ENCODE data around the gene PHF13. TPM values are rescaled to one million over a fixed set of nuclear protein-coding genes. Genes with fewer than 3 reads are reported as not detected.

Gene PHF13
- total and polyA plus RNA-seq, 10 of the 15 experiments (the other 5 are each of a cell fraction or from before 2014, with no cell fraction given): 0.87 to 15.4 (median 5.1) TPM

DNA sequence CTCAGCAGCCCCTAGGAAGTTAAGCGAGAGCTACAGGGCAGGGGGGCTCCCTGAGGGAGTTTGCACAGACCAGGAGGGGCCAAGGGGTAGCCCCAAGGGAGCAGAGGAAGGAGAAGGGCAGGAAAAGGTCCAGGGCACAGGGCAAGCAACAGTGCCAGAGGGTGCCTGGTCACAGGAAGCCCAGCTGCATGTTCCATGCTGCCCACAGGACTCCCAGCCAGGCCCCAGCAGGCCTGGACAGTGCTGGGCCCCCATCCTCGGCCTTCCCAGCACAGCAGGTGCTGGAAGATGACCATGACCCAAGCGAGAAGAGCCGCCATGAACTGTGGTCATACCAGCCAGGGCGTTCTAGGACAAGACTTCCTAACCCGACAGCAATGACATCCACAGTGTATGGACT, 21.9 kb upstream of the PHF13 start:
- Histone ChIP-seq H3K9ac (ENCODE audit: control insufficient read depth, insufficient read depth, low read length) (no peak overlapping the region), H3K9me3 (replicated peaks; ENCODE audit: control insufficient read depth, insufficient read depth, low read length) (no peaks in the 10 kb centered on the region), H4K20me1 (ENCODE audit: control insufficient read depth, insufficient read depth) (no peaks in the 10 kb centered on the region), H3K27ac (ENCODE audit: control insufficient read depth, insufficient read depth) (no peak overlapping the region), H2AFZ (ENCODE audit: control insufficient read depth, low read depth, low read length) (no peak overlapping the region), H3K4me3 (no peak overlapping the region), H3K27me3 (replicated peaks in 1 of 2; ENCODE audit: control insufficient read depth in 2 of 2, insufficient read depth in 2 of 2, low read length in 1 of 2) (no peaks in the 10 kb centered on the region), H3K79me2 (ENCODE audit: control insufficient read depth, insufficient read depth, low read length) (no peaks in the 10 kb centered on the region), H3K4me2 (ENCODE audit: control insufficient read depth, insufficient read depth) (no peak overlapping the region), H3K36me3 (ENCODE audit: control insufficient read depth in 2 of 2, insufficient read depth in 2 of 2, low read length in 1 of 2) (peaks cover 15 to 25% of the 10 kb centered on the region in 2 experiments), H3K4me1 (ENCODE audit: control insufficient read depth, insufficient read depth, low read length) (no peaks in the 10 kb centered on the region)
- intact Hi-C loops (cut with micrococcal nuclease; ENCODE audit: unreplicated experiment): no loop called here
- in situ Hi-C loops (cut with MboI): no loop called here
- TF ChIP-seq ZNF274 (IDR thresholded peaks at IDR 0.05; ENCODE audit: insufficient read depth, insufficient read length) (no peak), YY1 (IDR thresholded peaks at IDR 0.05; ENCODE audit: low read depth, low read length) (no peak)
- TF ChIP-seq, protein P1, sequence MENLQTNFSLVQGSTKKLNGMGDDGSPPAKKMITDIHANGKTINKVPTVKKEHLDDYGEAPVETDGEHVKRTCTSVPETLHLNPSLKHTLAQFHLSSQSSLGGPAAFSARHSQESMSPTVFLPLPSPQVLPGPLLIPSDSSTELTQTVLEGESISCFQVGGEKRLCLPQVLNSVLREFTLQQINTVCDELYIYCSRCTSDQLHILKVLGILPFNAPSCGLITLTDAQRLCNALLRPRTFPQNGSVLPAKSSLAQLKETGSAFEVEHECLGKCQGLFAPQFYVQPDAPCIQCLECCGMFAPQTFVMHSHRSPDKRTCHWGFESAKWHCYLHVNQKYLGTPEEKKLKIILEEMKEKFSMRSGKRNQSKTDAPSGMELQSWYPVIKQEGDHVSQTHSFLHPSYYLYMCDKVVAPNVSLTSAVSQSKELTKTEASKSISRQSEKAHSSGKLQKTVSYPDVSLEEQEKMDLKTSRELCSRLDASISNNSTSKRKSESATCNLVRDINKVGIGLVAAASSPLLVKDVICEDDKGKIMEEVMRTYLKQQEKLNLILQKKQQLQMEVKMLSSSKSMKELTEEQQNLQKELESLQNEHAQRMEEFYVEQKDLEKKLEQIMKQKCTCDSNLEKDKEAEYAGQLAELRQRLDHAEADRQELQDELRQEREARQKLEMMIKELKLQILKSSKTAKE (IDR thresholded peaks at IDR 0.05; ENCODE audit: low read depth, poor library complexity, severe bottlenecking): no peak
- POLR2A ChIA-PET: no interaction called here
- FAIRE-seq (no peak), DNase-seq (ENCODE audit: low read depth, low spot score) (no peak), ATAC-seq (no peak)
- SMC1A ChIA-PET (ENCODE audit: uncharacterized antibody, unreplicated experiment): no interaction called here
- 84% methylated on average over 6 of the region's 6 CpGs for WGBS (ENCODE audit: insufficient coverage, insufficient replicate concordance, low lambda C conversion rate, missing lambda C conversion rate)
- CTCF ChIA-PET: interaction anchor here (0.5 kb wide), 1 partner anchor 43 kb away, joined by 3 read pairs; no protein-coding TSS in a partner anchor
- no TSS peak for BruUV-seq (replicated peaks)
- RAD21 ChIA-PET (ENCODE audit: unreplicated experiment): no interaction called here

DNA sequence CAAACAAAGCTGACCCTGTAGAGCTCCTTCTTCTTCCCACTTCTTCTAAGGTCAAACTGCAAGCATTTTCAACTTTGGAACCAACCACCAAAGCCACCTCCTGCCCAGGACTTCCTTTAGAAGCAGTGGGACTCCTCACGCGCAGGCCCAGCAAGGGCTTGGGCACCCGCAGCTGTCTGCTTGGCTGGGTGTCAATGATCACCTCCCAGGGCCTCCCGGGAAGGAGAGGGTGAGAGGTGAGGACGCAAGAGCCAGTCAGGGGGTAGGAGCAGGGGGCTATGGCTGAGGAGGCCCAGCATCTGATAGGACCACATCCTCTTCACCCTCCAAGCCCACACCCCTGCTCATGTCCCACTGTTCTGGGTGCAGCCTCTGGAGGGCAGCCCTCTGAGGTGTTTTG, 21.1 kb upstream of the PHF13 start:
- intact Hi-C loops (cut with micrococcal nuclease; ENCODE audit: unreplicated experiment): no loop called here
- POLR2A ChIA-PET: no interaction called here
- SMC1A ChIA-PET (ENCODE audit: uncharacterized antibody, unreplicated experiment): no interaction called here
- Histone ChIP-seq H3K9me3 (replicated peaks; ENCODE audit: control insufficient read depth, insufficient read depth, low read length) (no peaks in the 10 kb centered on the region), H4K20me1 (ENCODE audit: control insufficient read depth, insufficient read depth) (no peaks in the 10 kb centered on the region), H3K4me3 (no peak overlapping the region), H3K27ac (ENCODE audit: control insufficient read depth, insufficient read depth) (no peak overlapping the region), H3K4me2 (ENCODE audit: control insufficient read depth, insufficient read depth) (no peak overlapping the region), H3K79me2 (ENCODE audit: control insufficient read depth, insufficient read depth, low read length) (no peaks in the 10 kb centered on the region), H3K27me3 (replicated peaks in 1 of 2; ENCODE audit: control insufficient read depth in 2 of 2, insufficient read depth in 2 of 2, low read length in 1 of 2) (no peaks in the 10 kb centered on the region), H3K9ac (ENCODE audit: control insufficient read depth, insufficient read depth, low read length) (no peak overlapping the region), H3K36me3 (ENCODE audit: control insufficient read depth in 2 of 2, insufficient read depth in 2 of 2, low read length in 1 of 2) (peaks cover 15 to 28% of the 10 kb centered on the region in 2 experiments), H2AFZ (ENCODE audit: control insufficient read depth, low read depth, low read length) (no peak overlapping the region), H3K4me1 (ENCODE audit: control insufficient read depth, insufficient read depth, low read length) (no peaks in the 10 kb centered on the region)
- RAD21 ChIA-PET (ENCODE audit: unreplicated experiment): no interaction called here
- CTCF ChIA-PET: no interaction called here
- no peak for FAIRE-seq
- in situ Hi-C loops (cut with MboI): no loop called here
- TF ChIP-seq HDGF (IDR thresholded peaks at IDR 0.05) (no peak), MEF2B (IDR thresholded peaks at IDR 0.05; ENCODE audit: partially characterized antibody, poor library complexity, severe bottlenecking) (no peak), RCOR1 (conservative IDR thresholded peaks at IDR 0.05; ENCODE audit: low read depth, low read length) (no peak), ZNF274 (IDR thresholded peaks at IDR 0.05; ENCODE audit: insufficient read depth, insufficient read length) (no peak)
- TF ChIP-seq, protein P1 (IDR thresholded peaks at IDR 0.05; ENCODE audit: low read depth, poor library complexity, severe bottlenecking): no peak
- WGBS (ENCODE audit: insufficient coverage, insufficient replicate concordance, low lambda C conversion rate, missing lambda C conversion rate): 72% methylated on average over 4 of the region's 5 CpGs
- BruUV-seq (replicated peaks): no TSS peak
- no peak for ATAC-seq
- no peak for DNase-seq (ENCODE audit: low read depth, low spot score)
